H1 (cell line): ENCODE data around the gene SPATA22. TPM values are rescaled to one million over a fixed set of nuclear protein-coding genes. Genes with fewer than 3 reads are reported as not detected.

Source experiments
- CTCF ChIA-PET: fragments of 300-600 bp; sonication (Branson Sonifier 250); formaldehyde crosslinking; loops from one replicate; lab custom pipeline; 2021; ENCODE audit not compliant: partially characterized antibody; lab: Charles Lee
- POLR2A ChIA-PET: fragments of 300-600 bp; sonication (Branson Sonifier 250); formaldehyde crosslinking; loops from one replicate; lab custom pipeline; 2021; ENCODE audit warnings: inconsistent platforms; ENCODE audit not compliant: partially characterized antibody; lab: Charles Lee
- DNase-seq, 2 experiments: peaks; one replicate each; pipeline versions ENCODE4 v3.0.0 to v3.0.0-alpha.2; 2010 to 2022; ENCODE audit warnings: low spot score in 2 of 2, low read depth in 1 of 2, mixed read lengths in 1 of 2
- FAIRE-seq: peaks from 2 replicates; lab custom pipeline; 2011; peaks lifted over from hg19 to GRCh38; lab: Jason Lieb, UNC
- H2AFZ ChIP-seq: 2 replicates; pipeline ENCODE4 v1.8.1; 2012; ENCODE audit warnings: low read length, inconsistent platforms
- H2AK5ac ChIP-seq: 2 replicates; pipeline ENCODE4 v1.6.1; 2013; ENCODE audit warnings: low read depth, low read length
- H2BK120ac ChIP-seq: replicated peaks from 2 replicates; pipeline ENCODE3; 2013; ENCODE audit warnings: low read depth, low read length, inconsistent platforms
- H2BK12ac ChIP-seq: 2 replicates; pipeline ENCODE4 v1.6.1; 2013; ENCODE audit warnings: low read depth, low read length
- H2BK15ac ChIP-seq: 2 replicates; pipeline ENCODE4 v1.6.1; 2013; ENCODE audit warnings: low read length
- H2BK20ac ChIP-seq: 2 replicates; pipeline ENCODE4 v1.6.1; 2013; ENCODE audit warnings: low read length
- H2BK5ac ChIP-seq: 2 replicates; pipeline ENCODE4 v1.6.1; 2013; ENCODE audit warnings: low read depth, low read length
- H3K14ac ChIP-seq: 2 replicates; pipeline ENCODE4 v1.6.1; 2013; ENCODE audit warnings: inconsistent platforms; ENCODE audit not compliant: insufficient read length
- H3K18ac ChIP-seq: 2 replicates; pipeline ENCODE4 v1.6.1; 2013; ENCODE audit warnings: low read length; ENCODE audit errors: extremely low read depth
- H3K23ac ChIP-seq: 2 replicates; pipeline ENCODE4 v1.6.1; 2013; ENCODE audit warnings: inconsistent platforms; ENCODE audit not compliant: insufficient read length
- H3K23me2 ChIP-seq: 2 replicates; pipeline ENCODE4 v1.6.1; 2013; ENCODE audit warnings: low read depth, low read length
- H3K27ac ChIP-seq: 2 replicates; pipeline ENCODE4 v1.6.1; 2011; ENCODE audit warnings: low read depth, low read length, inconsistent platforms
- H3K27me3 ChIP-seq, 4 experiments: replicated peaks in 1 of 4; 1 replicate in 1 of 4; 2 replicates in 3 of 4; pipeline versions ENCODE4 v1.6.1 to v1.8.1; 2011 to 2013; ENCODE audit warnings: low read length in 3 of 4, mild to moderate bottlenecking in 3 of 4, inconsistent platforms in 2 of 4, mixed read lengths in 2 of 4, moderate library complexity in 1 of 4; ENCODE audit not compliant: control insufficient read depth in 3 of 4, insufficient read depth in 3 of 4; ENCODE audit errors: extremely low read depth in 1 of 4
- H3K36me3 ChIP-seq, 4 experiments: 2 replicates each; pipeline versions ENCODE4 v1.6.1 to v1.8.1; 2011 to 2013; ENCODE audit warnings: mild to moderate bottlenecking in 4 of 4, low read length in 3 of 4, moderate library complexity in 2 of 4, control low read depth in 1 of 4, inconsistent platforms in 1 of 4; ENCODE audit not compliant: insufficient read depth in 4 of 4, control insufficient read depth in 2 of 4
- H3K4ac ChIP-seq: replicated peaks from 2 replicates; pipeline ENCODE3; 2013; ENCODE audit warnings: low read length, low read depth, mixed read lengths, inconsistent platforms; ENCODE audit not compliant: insufficient read length
- H3K4me1 ChIP-seq, 4 experiments: replicated peaks in 1 of 4; 1 replicate in 1 of 4; 2 replicates in 3 of 4; pipeline versions ENCODE4 v1.6.1 to v1.8.1; 2011 to 2013; ENCODE audit warnings: low read length in 3 of 4, inconsistent platforms in 2 of 4, mixed read lengths in 1 of 4; ENCODE audit not compliant: insufficient read depth in 4 of 4, control insufficient read depth in 3 of 4
- H3K4me2 ChIP-seq, 2 experiments: 2 replicates each; pipeline versions ENCODE4 v1.6.1 to v1.8.1; 2011 to 2013; ENCODE audit warnings: low read depth in 2 of 2, low read length in 2 of 2, control low read depth in 1 of 2, inconsistent platforms in 1 of 2, mild to moderate bottlenecking in 1 of 2; ENCODE audit not compliant: insufficient read depth in 1 of 2
- H3K4me3 ChIP-seq, 4 experiments: fragments of 200-600, 300-600 bp in 1 of 4; sonication (generic), shearing (Covaris generic), sonication (Bioruptor Twin) in 1 of 4; 2 replicates each; pipeline versions ENCODE4 v1.5.1 to v1.8.1; 2011 to 2016; ENCODE audit warnings: low read length in 4 of 4, low read depth in 3 of 4, control low read depth in 2 of 4, inconsistent platforms in 2 of 4, mild to moderate bottlenecking in 2 of 4, mixed read lengths in 1 of 4, moderate library complexity in 1 of 4; ENCODE audit not compliant: insufficient read depth in 2 of 4; ENCODE audit errors: extremely low read depth in 1 of 4
- H3K56ac ChIP-seq: replicated peaks from 2 replicates; pipeline ENCODE3; 2013; ENCODE audit warnings: low read depth, mild to moderate bottlenecking, mixed read lengths, low read length, inconsistent platforms; ENCODE audit not compliant: insufficient read length
- H3K79me1 ChIP-seq: 2 replicates; pipeline ENCODE4 v1.6.1; 2013; ENCODE audit warnings: low read depth, low read length, control low read depth
- H3K79me2 ChIP-seq, 2 experiments: 2 replicates each; pipeline versions ENCODE4 v1.6.1 to v1.8.1; 2012 to 2013; ENCODE audit warnings: low read length in 2 of 2, mild to moderate bottlenecking in 2 of 2, inconsistent platforms in 1 of 2; ENCODE audit not compliant: insufficient read depth in 2 of 2, control insufficient read depth in 1 of 2
- H3K9ac ChIP-seq, 4 experiments: replicated peaks in 1 of 4; 1 replicate in 1 of 4; 2 replicates in 3 of 4; pipeline versions ENCODE4 v1.6.1 to v1.8.1; 2011 to 2013; ENCODE audit warnings: low read depth in 3 of 4, low read length in 3 of 4, control low read depth in 2 of 4, mild to moderate bottlenecking in 2 of 4, moderate library complexity in 2 of 4, inconsistent platforms in 1 of 4; ENCODE audit errors: extremely low read depth in 1 of 4
- H3K9me3 ChIP-seq, 2 experiments: 2 replicates each; pipeline versions ENCODE4 v1.6.1 to v1.8.1; 2012 to 2013; ENCODE audit warnings: mild to moderate bottlenecking in 2 of 2, moderate library complexity in 2 of 2, control low read depth in 1 of 2, inconsistent platforms in 1 of 2, low read depth in 1 of 2, low read length in 1 of 2, mixed read lengths in 1 of 2; ENCODE audit not compliant: insufficient read depth in 2 of 2
- H4K20me1 ChIP-seq, 2 experiments: replicated peaks in 1 of 2; 2 replicates each; pipeline versions ENCODE3 to v1.8.1; 2011 to 2013; ENCODE audit warnings: inconsistent platforms in 2 of 2, low read length in 2 of 2, mild to moderate bottlenecking in 1 of 2; ENCODE audit not compliant: insufficient read depth in 2 of 2, control insufficient read depth in 1 of 2
- H4K5ac ChIP-seq: 2 replicates; pipeline ENCODE4 v1.6.1; 2013; ENCODE audit warnings: low read length, low read depth, mixed read lengths, inconsistent platforms; ENCODE audit not compliant: insufficient read length
- H4K8ac ChIP-seq: 2 replicates; pipeline ENCODE4 v1.8.0; 2013; ENCODE audit warnings: mild to moderate bottlenecking, moderate library complexity, low read length, inconsistent platforms; ENCODE audit not compliant: insufficient read depth; ENCODE audit errors: extremely low read depth
- H4K91ac ChIP-seq: replicated peaks from 2 replicates; pipeline ENCODE3; 2013; ENCODE audit warnings: low read length, mixed read lengths, inconsistent platforms; ENCODE audit not compliant: insufficient read length
- BACH1 ChIP-seq: IDR thresholded peaks from 2 replicates; pipeline ENCODE4 v1.6.1; 2012; ENCODE audit warnings: low read length, improper control_type of control experiment
- CBX8 ChIP-seq: fragments of 300-800, 300-1000 bp; sonication (generic); IDR thresholded peaks from 2 replicates; pipeline ENCODE4 v1.7.1; 2016; ENCODE audit warnings: low read depth, low read length, borderline replicate concordance
- CEBPB ChIP-seq: IDR thresholded peaks from 2 replicates; pipeline ENCODE4 v1.6.1; 2012; ENCODE audit warnings: low read depth, low read length
- HDAC2 ChIP-seq, 2 experiments: fragments of 300-600 bp in 1 of 2; sonication (generic) in 1 of 2; IDR thresholded peaks; 2 replicates each; pipeline ENCODE4 v1.6.1; 2011 to 2012; ENCODE audit warnings: low read depth in 2 of 2, low read length in 2 of 2, mild to moderate bottlenecking in 2 of 2, moderate library complexity in 2 of 2, borderline replicate concordance in 1 of 2, inconsistent platforms in 1 of 2
- HDAC6 ChIP-seq: IDR thresholded peaks from one replicate; pipeline ENCODE4 v1.7.1; 2012; ENCODE audit warnings: low read depth, mild to moderate bottlenecking, inconsistent platforms, low read length, moderate library complexity
- KDM1A ChIP-seq: fragments of 200-600, 300-600 bp; sonication (generic); IDR thresholded peaks from 2 replicates; pipeline ENCODE4 v1.7.1; 2016; ENCODE audit warnings: mild to moderate bottlenecking, low read length, borderline replicate concordance
- KDM4A ChIP-seq: IDR thresholded peaks from one replicate; pipeline ENCODE4 v1.7.1; 2012; ENCODE audit warnings: low read depth, mild to moderate bottlenecking, moderate library complexity, low read length, inconsistent platforms; ENCODE audit not compliant: severe bottlenecking
- MAFK ChIP-seq: IDR thresholded peaks from 2 replicates; pipeline ENCODE4 v1.6.1; 2012; ENCODE audit warnings: low read depth, mild to moderate bottlenecking, improper control_type of control experiment, low read length
- POLR2A ChIP-seq, 2 experiments: IDR thresholded peaks; 1 replicate in 1 of 2; 2 replicates in 1 of 2; pipeline ENCODE4 v1.6.1; 2011; ENCODE audit warnings: low read depth in 2 of 2, low read length in 2 of 2, mild to moderate bottlenecking in 2 of 2; ENCODE audit errors: control extremely low read depth in 1 of 2
- RAD21 ChIP-seq, 2 experiments: IDR thresholded peaks in 1 of 2; conservative IDR thresholded peaks in 1 of 2; 2 replicates each; pipeline ENCODE4 v1.6.1; 2011; ENCODE audit warnings: low read depth in 2 of 2, low read length in 2 of 2, improper control_type of control experiment in 1 of 2, inconsistent platforms in 1 of 2, mild to moderate bottlenecking in 1 of 2, moderate library complexity in 1 of 2
- SP1 ChIP-seq: IDR thresholded peaks from 2 replicates; pipeline ENCODE4 v1.6.1; 2011; ENCODE audit warnings: low read depth, low read length
- SP4 ChIP-seq: IDR thresholded peaks from 2 replicates; pipeline ENCODE4 v1.6.1; 2012; ENCODE audit warnings: low read length, inconsistent platforms
- WGBS, 2 experiments: shearing (Covaris generic) in 1 of 2; methylation state at CpG; one replicate each; pipeline versions ENCODE4 v1.1.6 to v1.1.7; 2013 to 2015; ENCODE audit warnings: low lambda C conversion rate in 2 of 2, mixed read lengths in 2 of 2, inconsistent platforms in 1 of 2, low coverage in 1 of 2, missing lambda C conversion rate in 1 of 2; ENCODE audit not compliant: insufficient replicate concordance in 2 of 2, insufficient coverage in 1 of 2, insufficient read length in 1 of 2; ENCODE audit errors: extremely low coverage in 1 of 2, missing lambda C conversion rate in 1 of 2; 5-methylcytosine and 5-hydroxymethylcytosine counted together
- polyA plus RNA-seq, 7 experiments: library from polyadenylated mRNA; depleted of rRNA in 3 of 7; stranded (reverse) in 5 of 7; unstranded in 2 of 7; fragments of >200 nt in 5 of 7; fragments of 200-250 nt in 2 of 7; gene quantifications; 1 replicate in 5 of 7; 2 replicates in 1 of 7; 4 replicates in 1 of 7; pipeline versions ENCODE4 v1.2.1 to v1.2.3, GENCODE V29; 2011 to 2013; ENCODE audit warnings: missing spikeins in 2 of 7, mixed read lengths in 2 of 7
- total RNA-seq: library from RNA; stranded (reverse); fragmentation: NEBNext Ultra II Directional; extraction: Animal tissue kit (Norgen Biotek cat#: 25700); gene quantifications from 2 replicates; pipeline ENCODE4 v1.2.1, GENCODE V29; 2021

The SPATA22 gene
- total and polyA plus RNA-seq, 2 of the 8 experiments (the other 6 are each of a cell fraction or from before 2014, with no cell fraction given), result 0.06 TPM; not detected in 1

DNA sequence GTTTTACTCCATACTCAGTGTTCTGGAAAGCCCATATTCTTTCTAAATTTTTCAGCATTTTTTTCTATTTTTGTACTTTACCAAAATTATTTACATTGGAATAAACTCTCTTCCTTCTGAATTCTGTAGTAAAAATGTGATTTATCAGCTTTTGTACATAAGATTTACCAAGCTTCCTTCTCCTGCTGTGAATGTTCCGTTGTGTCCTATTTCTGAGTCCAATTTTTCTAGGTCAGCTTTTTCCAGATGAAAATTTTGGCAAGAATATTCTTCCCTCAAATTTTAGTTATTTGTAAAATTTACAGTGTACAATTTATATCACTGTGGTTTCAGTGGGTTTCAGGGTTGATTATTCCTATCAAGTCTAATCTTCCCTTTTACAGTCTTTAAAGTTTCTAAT is 31.7 kb upstream of the SPATA22 start:
- Histone ChIP-seq H3K23ac (no peak overlapping the region), H3K4me1 (peaks cover 0 to 4% (median under 1%) of the 10 kb centered on the region in 4 experiments; a peak in 1 of 7 replicates), H4K91ac (no peak overlapping the region), H2BK12ac (no peak overlapping the region), H2BK15ac (no peak overlapping the region), H2BK120ac (no peak overlapping the region), H4K20me1 (no peaks in the 10 kb centered on the region), H3K79me1 (no peaks in the 10 kb centered on the region), H2BK20ac (no peak overlapping the region), H3K79me2 (no peaks in the 10 kb centered on the region), H2BK5ac (no peak overlapping the region), H3K4me2 (no peak overlapping the region), H2AFZ (no peak overlapping the region), H3K14ac (no peak overlapping the region), H3K4ac (no peak overlapping the region), H3K23me2 (no peaks in the 10 kb centered on the region), H2AK5ac (no peak overlapping the region), H3K18ac (no peak overlapping the region), H4K5ac (no peak overlapping the region), H3K36me3 (no peaks in the 10 kb centered on the region), H3K27me3 (no peaks in the 10 kb centered on the region), H3K9ac (no peak overlapping the region), H4K8ac (no peak overlapping the region), H3K56ac (no peak overlapping the region), H3K9me3 (peaks cover 0 to 6% of the 10 kb centered on the region in 2 experiments; a peak in 3 of 4 replicates), H3K4me3 (no peak overlapping the region), H3K27ac (no peak overlapping the region)
- FAIRE-seq, result no peak
- POLR2A ChIA-PET, result no interaction called here
- TF ChIP-seq KDM1A (no peak), SP4 (no peak), KDM4A (no peak), HDAC6 (no peak), HDAC2 (IDR thresholded peaks at IDR 0.05; ENCODE audit: borderline replicate concordance in 1 of 2, low read depth in 2 of 2, low read length in 2 of 2) (no peak), POLR2A (IDR thresholded peaks at IDR 0.05; ENCODE audit: control extremely low read depth in 1 of 2, low read depth in 2 of 2, low read length in 2 of 2) (no peak), CEBPB (no peak), MAFK (no peak), SP1 (no peak), RAD21 (IDR thresholded peaks at IDR 0.05 in 1 of 2, conservative IDR thresholded peaks at IDR 0.05 in 1 of 2; ENCODE audit: low read depth in 2 of 2, low read length in 2 of 2) (no peak), BACH1 (no peak), CBX8 (no peak)
- CTCF ChIA-PET, result no interaction called here
- WGBS, 2 experiments, result 92% methylated on average over 1 of the region's 1 CpG; no CpG with 5 or more reads in 1 of the 2 experiments
- DNase-seq, result no peak
